PC-3 (cell line): ENCODE measurements around the gene CHD2. TPM values are rescaled to one million over a fixed set of nuclear protein-coding genes. Genes with fewer than 3 reads are reported as not detected.

Experiments
- ATAC-seq: fragments of 200-7000 bp; cut with Tn5 transposase; 2 replicates; pipeline ENCODE4 v1.9.1; 2020; ENCODE audit warnings: mild to moderate bottlenecking, moderate library complexity
- BruUV-seq: library from RNA; stranded (reverse); fragments of 400-500 nt; replicated peaks from 2 replicates; lab custom pipeline; 2021; lab: Mats Ljungman, UMichigan
- CTCF ChIA-PET: fragments of 300-600 bp; sonication (Branson Sonifier 250); formaldehyde crosslinking; loops from one replicate; lab custom pipeline; 2022; ENCODE audit warnings: antibody characterized with exemption; lab: Charles Lee
- POLR2A ChIA-PET: fragments of 300-600 bp; sonication (Branson Sonifier 250); formaldehyde crosslinking; loops from one replicate; lab custom pipeline; 2022; ENCODE audit warnings: antibody characterized with exemption; ENCODE audit not compliant: unreplicated experiment; lab: Charles Lee
- DNase-seq: peaks from one replicate; pipeline ENCODE4 v3.0.0-alpha.2; 2015
- H2AFZ ChIP-seq: fragments of 300-600 bp; sonication (generic); 2 replicates; pipeline ENCODE4 v1.6.0; 2016; ENCODE audit warnings: antibody characterized with exemption, low read length
- H3F3A ChIP-seq: fragments of 300-600 bp; sonication (generic); one replicate; pipeline ENCODE4 v1.6.0; 2017; ENCODE audit warnings: antibody characterized with exemption, low read length, control low read depth, mild to moderate bottlenecking; ENCODE audit not compliant: unreplicated experiment
- H3K27ac ChIP-seq: fragments of 300-600 bp; sonication (generic); 2 replicates; pipeline ENCODE4 v1.5.1; 2016; ENCODE audit warnings: mild to moderate bottlenecking, low read length
- H3K27me3 ChIP-seq: fragments of 300-600 bp; sonication (generic); 2 replicates; pipeline ENCODE4 v1.6.1; 2016; ENCODE audit warnings: low read length, mixed read lengths
- H3K36me3 ChIP-seq: fragments of 300-600 bp; sonication (generic); 2 replicates; pipeline ENCODE4 v1.6.1; 2016; ENCODE audit warnings: low read depth, mixed run types, low read length, mixed read lengths
- H3K4me1 ChIP-seq: fragments of 300-600 bp; sonication (generic); 2 replicates; pipeline ENCODE4 v1.5.1; 2016; ENCODE audit warnings: low read length; ENCODE audit not compliant: insufficient read depth
- H3K4me2 ChIP-seq: fragments of 300-600 bp; sonication (generic); 2 replicates; pipeline ENCODE4 v1.6.0; 2016; ENCODE audit warnings: low read length
- H3K4me3 ChIP-seq: fragments of 300-600 bp; sonication (generic); 2 replicates; pipeline ENCODE4 v1.5.1; 2016; ENCODE audit warnings: mild to moderate bottlenecking, low read length, mixed read lengths
- H3K79me2 ChIP-seq: fragments of 300-600 bp; sonication (generic); 2 replicates; pipeline ENCODE4 v1.6.1; 2017; ENCODE audit warnings: low read length, mixed read lengths
- H3K9ac ChIP-seq: fragments of 300-600 bp; sonication (generic); 2 replicates; pipeline ENCODE4 v1.6.0; 2016; ENCODE audit warnings: mild to moderate bottlenecking, low read length
- H3K9me2 ChIP-seq: fragments of 300-600 bp; sonication (generic); replicated peaks from 2 replicates; pipeline ENCODE4 v1.6.1; 2016; ENCODE audit warnings: mixed run types, low read length, mixed read lengths
- H3K9me3 ChIP-seq: fragments of 300-600 bp; sonication (generic); 2 replicates; pipeline ENCODE4 v1.6.1; 2016; ENCODE audit warnings: low read length, mixed read lengths
- H4K20me1 ChIP-seq: fragments of 300-600 bp; sonication (generic); 2 replicates; pipeline ENCODE4 v1.6.1; 2016; ENCODE audit warnings: low read length, mixed read lengths
- EZH2 ChIP-seq: fragments of 300-600 bp; sonication (generic); IDR thresholded peaks from one replicate; pipeline ENCODE4 v1.6.1; 2017; ENCODE audit warnings: antibody characterized with exemption, mild to moderate bottlenecking, low read length; ENCODE audit not compliant: unreplicated experiment
- EZH2phosphoT487 ChIP-seq: fragments of 300-600 bp; sonication (generic); IDR thresholded peaks from 2 replicates; pipeline ENCODE4 v1.6.1; 2018; ENCODE audit warnings: mild to moderate bottlenecking, antibody characterized with exemption, low read length, borderline replicate concordance
- intact Hi-C: fragments of 100-400 bp; cut with micrococcal nuclease; formaldehyde crosslinking; loops from 2 replicates; pipeline ENCODE4 v1.9.0; 2023
- total RNA-seq: library from RNA; depleted of rRNA; stranded (reverse); fragments of >200 nt; gene quantifications from 2 replicates; pipeline ENCODE4 v1.2.3, GENCODE V29; 2014
- TF ChIP-seq, protein P1 (sequence below): fragments of 300-600 bp; sonication (generic); conservative IDR thresholded peaks from 2 replicates; pipeline ENCODE4 v1.5.1; 2017; ENCODE audit warnings: antibody characterized with exemption, low read depth, mild to moderate bottlenecking, low read length

The CHD2 gene
- total RNA-seq, 1 experiment from 2014 or later: 42.7 TPM

DNA sequence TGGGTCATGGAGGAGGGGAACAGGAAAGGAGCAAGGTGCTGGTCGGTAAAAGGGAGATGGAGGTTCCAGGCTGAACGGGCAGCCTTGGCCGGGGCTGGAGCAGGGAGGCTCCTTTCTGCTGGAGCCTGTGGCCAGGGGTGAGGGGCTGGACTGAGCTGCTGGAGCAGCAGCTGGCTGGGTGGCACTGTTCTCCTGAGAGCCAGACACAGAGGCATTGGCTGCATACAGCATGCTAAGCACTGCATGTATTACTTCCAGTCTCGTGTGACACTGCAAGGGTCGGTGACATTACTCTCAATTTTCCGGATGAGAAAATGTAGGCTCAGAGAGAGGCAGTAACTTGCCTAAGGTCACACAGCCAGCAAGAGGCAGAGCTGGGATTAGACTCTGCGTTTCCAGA lies 146.6 kb downstream of the CHD2 start:
- ChIA-PET CTCF (no interaction called here), POLR2A (no interaction called here)
- no peak for DNase-seq
- no TSS peak for BruUV-seq
- no peak for TF ChIP-seq EZH2
- TF ChIP-seq, protein P1, sequence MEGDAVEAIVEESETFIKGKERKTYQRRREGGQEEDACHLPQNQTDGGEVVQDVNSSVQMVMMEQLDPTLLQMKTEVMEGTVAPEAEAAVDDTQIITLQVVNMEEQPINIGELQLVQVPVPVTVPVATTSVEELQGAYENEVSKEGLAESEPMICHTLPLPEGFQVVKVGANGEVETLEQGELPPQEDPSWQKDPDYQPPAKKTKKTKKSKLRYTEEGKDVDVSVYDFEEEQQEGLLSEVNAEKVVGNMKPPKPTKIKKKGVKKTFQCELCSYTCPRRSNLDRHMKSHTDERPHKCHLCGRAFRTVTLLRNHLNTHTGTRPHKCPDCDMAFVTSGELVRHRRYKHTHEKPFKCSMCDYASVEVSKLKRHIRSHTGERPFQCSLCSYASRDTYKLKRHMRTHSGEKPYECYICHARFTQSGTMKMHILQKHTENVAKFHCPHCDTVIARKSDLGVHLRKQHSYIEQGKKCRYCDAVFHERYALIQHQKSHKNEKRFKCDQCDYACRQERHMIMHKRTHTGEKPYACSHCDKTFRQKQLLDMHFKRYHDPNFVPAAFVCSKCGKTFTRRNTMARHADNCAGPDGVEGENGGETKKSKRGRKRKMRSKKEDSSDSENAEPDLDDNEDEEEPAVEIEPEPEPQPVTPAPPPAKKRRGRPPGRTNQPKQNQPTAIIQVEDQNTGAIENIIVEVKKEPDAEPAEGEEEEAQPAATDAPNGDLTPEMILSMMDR: no peak
- Histone ChIP-seq H3K4me1 (no peaks in the 10 kb centered on the region), H3K9me2 (no peaks in the 10 kb centered on the region), H3K9ac (no peak overlapping the region), H3F3A (no peaks in the 10 kb centered on the region), H2AFZ (no peak overlapping the region), H3K9me3 (no peaks in the 10 kb centered on the region), H3K27ac (no peak overlapping the region), H3K4me2 (no peak overlapping the region), H3K36me3 (no peaks in the 10 kb centered on the region), H3K4me3 (no peak overlapping the region), H3K79me2 (no peaks in the 10 kb centered on the region), H3K27me3 (no peaks in the 10 kb centered on the region), H4K20me1 (no peaks in the 10 kb centered on the region)
- no peak for ATAC-seq
- intact Hi-C loops: no loop called here

DNA sequence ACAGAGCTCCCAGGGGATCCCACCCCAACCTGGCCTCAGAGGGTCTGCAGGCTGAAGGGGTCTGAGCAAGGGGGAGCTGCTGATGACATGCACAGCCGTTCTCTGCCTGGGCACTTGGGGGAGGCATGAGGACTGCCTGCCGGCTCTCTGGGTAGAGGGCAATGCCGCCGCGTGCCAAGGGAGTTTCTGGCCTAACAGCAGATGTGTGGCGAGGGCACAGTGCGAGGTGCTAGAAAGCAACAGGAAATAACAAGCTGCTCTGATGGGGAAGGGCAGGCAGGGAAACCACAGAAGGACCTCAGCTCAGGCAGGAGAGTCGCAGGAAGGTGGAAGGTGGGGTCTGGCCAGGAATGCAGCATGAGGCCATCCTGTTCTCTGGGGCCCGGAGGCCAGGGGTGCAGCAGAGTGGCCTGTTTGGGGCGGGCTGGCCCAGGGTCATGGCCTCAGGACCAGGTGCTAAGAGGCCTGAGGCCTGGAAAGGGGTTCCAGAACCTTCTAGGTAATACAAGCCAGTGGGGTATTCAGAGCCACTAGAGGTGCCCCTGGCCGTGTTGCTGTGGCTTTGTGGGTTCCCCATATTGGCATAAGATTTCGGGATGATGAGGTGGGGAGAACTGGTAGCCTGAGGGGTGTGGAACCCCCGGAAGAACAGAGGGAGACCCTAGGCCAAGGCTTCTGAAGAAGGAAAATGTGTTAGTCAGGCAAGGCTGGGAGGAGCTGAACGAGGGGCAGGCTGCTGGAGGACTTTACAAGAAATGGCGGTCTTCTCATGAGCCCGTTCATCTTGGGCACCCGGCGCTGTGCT lies 147.7 kb downstream of the CHD2 start:
- ChIA-PET CTCF (no interaction called here), POLR2A (no interaction called here)
- Histone ChIP-seq H3F3A (no peaks in the 10 kb centered on the region), H4K20me1 (no peaks in the 10 kb centered on the region), H3K9ac (no peak overlapping the region), H3K4me1 (no peaks in the 10 kb centered on the region), H3K9me2 (no peaks in the 10 kb centered on the region), H3K9me3 (no peaks in the 10 kb centered on the region), H3K27me3 (no peaks in the 10 kb centered on the region), H2AFZ (no peak overlapping the region), H3K27ac (no peak overlapping the region), H3K79me2 (no peaks in the 10 kb centered on the region), H3K36me3 (no peaks in the 10 kb centered on the region), H3K4me2 (no peak overlapping the region), H3K4me3 (no peak overlapping the region)
- intact Hi-C loops: no loop called here
- TF ChIP-seq EZH2phosphoT487 (no peak), EZH2 (no peak)
- TF ChIP-seq, protein P1: no peak
- BruUV-seq: no TSS peak
- DNase-seq (no peak), ATAC-seq (no peak)

DNA sequence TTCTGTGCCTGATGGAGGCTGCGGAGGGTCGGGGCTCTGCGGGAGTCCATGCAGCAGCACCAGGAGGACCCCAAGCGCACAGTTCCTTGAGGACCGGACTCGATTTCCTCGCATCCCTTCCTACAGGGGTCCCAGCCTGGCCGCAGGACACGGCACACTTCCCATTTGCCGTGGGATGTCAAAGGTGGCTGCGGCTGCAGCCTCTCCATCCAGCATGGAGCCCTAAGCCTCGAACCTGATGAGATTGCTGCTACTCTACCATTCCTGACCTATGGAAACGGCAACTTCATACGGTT lies 148.2 kb downstream of the CHD2 start:
- Histone ChIP-seq H4K20me1 (no peaks in the 10 kb centered on the region), H3K9me2 (no peaks in the 10 kb centered on the region), H3K27me3 (no peaks in the 10 kb centered on the region), H3K36me3 (no peaks in the 10 kb centered on the region), H3F3A (no peaks in the 10 kb centered on the region), H3K4me2 (no peak overlapping the region), H3K27ac (no peak overlapping the region), H3K4me1 (no peaks in the 10 kb centered on the region), H3K4me3 (no peak overlapping the region), H3K9me3 (no peaks in the 10 kb centered on the region), H2AFZ (no peak overlapping the region), H3K79me2 (no peaks in the 10 kb centered on the region), H3K9ac (no peak overlapping the region)
- ChIA-PET POLR2A (no interaction called here), CTCF (no interaction called here)
- TF ChIP-seq EZH2phosphoT487 (no peak), EZH2 (no peak)
- TF ChIP-seq, protein P1: no peak
- ATAC-seq: no peak
- BruUV-seq: no TSS peak
- DNase-seq: no peak
- intact Hi-C loops: no loop called here
